ENCODE data around the gene NUDT16. TPM values are rescaled to one million over a fixed set of nuclear protein-coding genes. Genes with fewer than 3 reads are reported as not detected.

Gene NUDT16
- total RNA-seq, 1 donor from 2014 or later, result 31.7 TPM

Other genes with a start within 250 kb of the NUDT16 start
- gene MRPL3, start 121.2 kb downstream of the NUDT16 start, total RNA-seq, result 51.1 TPM

All from mucosa of gallbladder (tissue), 1 donor.